GM12864 (cell line): ENCODE measurements around the gene FTSJ3.

Source experiments
- DNase-seq: peaks from one replicate; pipeline ENCODE4 v3.0.0-alpha.2; 2011; ENCODE audit warnings: low read depth
- H3K4me3 ChIP-seq: 2 replicates; pipeline ENCODE4 v1.5.1; 2011; ENCODE audit warnings: mild to moderate bottlenecking, low read depth, low read length, control low read depth
- TF ChIP-seq, protein P1 (sequence below): IDR thresholded peaks from 2 replicates; pipeline ENCODE4 v1.5.1; 2011; ENCODE audit warnings: low read depth, mild to moderate bottlenecking, moderate library complexity, low read length, control low read depth, inconsistent platforms; ENCODE audit errors: missing control alignments

The FTSJ3 gene

DNA sequence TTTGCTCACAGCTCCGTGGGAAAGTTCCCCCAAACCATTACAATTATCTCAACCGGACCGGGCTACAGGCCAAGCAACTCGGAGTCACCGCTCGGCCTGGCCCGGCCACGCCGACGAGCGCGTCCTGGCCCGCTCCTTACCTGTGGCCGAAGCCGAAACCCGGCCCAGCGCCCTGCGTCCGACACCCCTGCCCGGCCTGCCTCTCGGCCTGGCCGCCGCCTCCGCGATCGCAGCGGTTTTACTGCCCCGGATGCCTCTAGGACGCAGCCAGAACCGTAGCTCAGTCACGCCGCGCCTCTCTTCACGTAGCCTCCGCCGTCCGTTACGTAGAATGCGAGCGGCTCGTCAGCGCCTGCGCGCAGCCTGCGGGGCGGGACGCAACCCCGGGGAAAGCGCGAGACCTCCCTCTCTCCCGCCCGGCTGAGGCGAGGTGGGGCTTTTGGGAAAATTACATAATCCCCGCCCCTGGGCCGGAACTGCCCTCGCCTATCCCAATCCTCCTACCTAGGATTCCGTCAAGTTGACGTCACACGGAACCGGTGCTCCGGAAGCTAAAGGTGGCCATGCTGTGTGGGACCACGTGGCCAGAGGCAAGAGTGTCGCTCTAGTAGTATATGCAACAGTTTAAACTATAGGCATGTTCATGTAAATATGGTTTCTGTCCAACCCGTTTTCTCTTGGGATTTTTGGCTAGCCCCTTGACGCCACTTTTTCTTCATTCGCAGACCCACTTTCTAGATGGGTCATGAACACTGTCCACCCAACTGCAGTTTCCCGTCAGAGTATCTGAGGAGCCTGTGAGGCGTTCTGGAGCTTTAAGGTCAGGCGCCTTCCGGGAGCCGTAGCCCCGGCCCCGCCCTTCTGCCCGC, 54.0 kb downstream of the FTSJ3 start, which contains the start of gene CCDC47:
TSS of gene CCDC47 (minus strand) at position 326 of the 869 bp plus-strand sequence. CDS start 7,422 bp downstream, outside the sequence.
- TF ChIP-seq, protein P1, sequence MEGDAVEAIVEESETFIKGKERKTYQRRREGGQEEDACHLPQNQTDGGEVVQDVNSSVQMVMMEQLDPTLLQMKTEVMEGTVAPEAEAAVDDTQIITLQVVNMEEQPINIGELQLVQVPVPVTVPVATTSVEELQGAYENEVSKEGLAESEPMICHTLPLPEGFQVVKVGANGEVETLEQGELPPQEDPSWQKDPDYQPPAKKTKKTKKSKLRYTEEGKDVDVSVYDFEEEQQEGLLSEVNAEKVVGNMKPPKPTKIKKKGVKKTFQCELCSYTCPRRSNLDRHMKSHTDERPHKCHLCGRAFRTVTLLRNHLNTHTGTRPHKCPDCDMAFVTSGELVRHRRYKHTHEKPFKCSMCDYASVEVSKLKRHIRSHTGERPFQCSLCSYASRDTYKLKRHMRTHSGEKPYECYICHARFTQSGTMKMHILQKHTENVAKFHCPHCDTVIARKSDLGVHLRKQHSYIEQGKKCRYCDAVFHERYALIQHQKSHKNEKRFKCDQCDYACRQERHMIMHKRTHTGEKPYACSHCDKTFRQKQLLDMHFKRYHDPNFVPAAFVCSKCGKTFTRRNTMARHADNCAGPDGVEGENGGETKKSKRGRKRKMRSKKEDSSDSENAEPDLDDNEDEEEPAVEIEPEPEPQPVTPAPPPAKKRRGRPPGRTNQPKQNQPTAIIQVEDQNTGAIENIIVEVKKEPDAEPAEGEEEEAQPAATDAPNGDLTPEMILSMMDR = no peak
- peak within 1 kb of the TSS; percentile 97 for H3K4me3 ChIP-seq
- DNase-seq = peak; percentile 98

DNA sequence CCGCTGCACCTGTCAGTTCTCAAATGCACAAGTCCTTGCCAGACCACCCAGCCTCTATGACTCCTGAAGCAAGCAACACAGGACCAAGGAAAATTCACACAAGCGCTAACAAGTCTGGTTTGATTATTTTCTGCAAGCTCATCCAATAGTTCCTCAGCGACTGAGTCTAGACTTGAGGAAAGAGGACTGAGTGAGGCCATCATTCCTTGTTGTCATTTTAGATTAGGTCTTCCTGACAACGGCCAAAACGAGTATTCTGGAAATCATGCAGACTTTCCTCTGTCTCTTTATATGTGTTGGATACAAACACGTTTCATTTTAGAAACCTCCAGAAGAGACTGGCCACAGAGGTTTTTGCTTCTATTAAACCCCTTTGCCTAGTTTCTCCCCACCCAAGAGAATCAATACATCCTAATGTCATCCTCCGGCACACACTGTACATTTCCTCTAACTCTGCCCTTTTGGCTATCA, 54.6 kb downstream of the FTSJ3 start:
- TF ChIP-seq, protein P1 = no peak
- peak overlapping the region; percentile 97 for H3K4me3 ChIP-seq
- DNase-seq = no peak
